H54 (cell line): ENCODE results near the gene ATF7IP2.
"Not testable (repeated sequence)": the region's sequence is repeated elsewhere in the genome, so short reads cannot be mapped to it uniquely, and the experiment has no call there.

ENCODE experiments used
- DNase-seq: peaks from one replicate; pipeline ENCODE4 v3.0.0; 2011; ENCODE audit warnings: low spot score, mixed read lengths; ENCODE audit not compliant: insufficient read length
- FAIRE-seq: peaks from 3 replicates; lab custom pipeline; 2011; peaks lifted over from hg19 to GRCh38; lab: Jason Lieb, UNC
- POLR2A ChIP-seq: IDR thresholded peaks from 2 replicates; pipeline ENCODE4 v1.6.1; 2011; ENCODE audit warnings: low read depth, mild to moderate bottlenecking, low read length

Gene ATF7IP2, protein sequence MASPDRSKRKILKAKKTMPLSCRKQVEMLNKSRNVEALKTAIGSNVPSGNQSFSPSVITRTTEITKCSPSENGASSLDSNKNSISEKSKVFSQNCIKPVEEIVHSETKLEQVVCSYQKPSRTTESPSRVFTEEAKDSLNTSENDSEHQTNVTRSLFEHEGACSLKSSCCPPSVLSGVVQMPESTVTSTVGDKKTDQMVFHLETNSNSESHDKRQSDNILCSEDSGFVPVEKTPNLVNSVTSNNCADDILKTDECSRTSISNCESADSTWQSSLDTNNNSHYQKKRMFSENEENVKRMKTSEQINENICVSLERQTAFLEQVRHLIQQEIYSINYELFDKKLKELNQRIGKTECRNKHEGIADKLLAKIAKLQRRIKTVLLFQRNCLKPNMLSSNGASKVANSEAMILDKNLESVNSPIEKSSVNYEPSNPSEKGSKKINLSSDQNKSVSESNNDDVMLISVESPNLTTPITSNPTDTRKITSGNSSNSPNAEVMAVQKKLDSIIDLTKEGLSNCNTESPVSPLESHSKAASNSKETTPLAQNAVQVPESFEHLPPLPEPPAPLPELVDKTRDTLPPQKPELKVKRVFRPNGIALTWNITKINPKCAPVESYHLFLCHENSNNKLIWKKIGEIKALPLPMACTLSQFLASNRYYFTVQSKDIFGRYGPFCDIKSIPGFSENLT

DNA sequence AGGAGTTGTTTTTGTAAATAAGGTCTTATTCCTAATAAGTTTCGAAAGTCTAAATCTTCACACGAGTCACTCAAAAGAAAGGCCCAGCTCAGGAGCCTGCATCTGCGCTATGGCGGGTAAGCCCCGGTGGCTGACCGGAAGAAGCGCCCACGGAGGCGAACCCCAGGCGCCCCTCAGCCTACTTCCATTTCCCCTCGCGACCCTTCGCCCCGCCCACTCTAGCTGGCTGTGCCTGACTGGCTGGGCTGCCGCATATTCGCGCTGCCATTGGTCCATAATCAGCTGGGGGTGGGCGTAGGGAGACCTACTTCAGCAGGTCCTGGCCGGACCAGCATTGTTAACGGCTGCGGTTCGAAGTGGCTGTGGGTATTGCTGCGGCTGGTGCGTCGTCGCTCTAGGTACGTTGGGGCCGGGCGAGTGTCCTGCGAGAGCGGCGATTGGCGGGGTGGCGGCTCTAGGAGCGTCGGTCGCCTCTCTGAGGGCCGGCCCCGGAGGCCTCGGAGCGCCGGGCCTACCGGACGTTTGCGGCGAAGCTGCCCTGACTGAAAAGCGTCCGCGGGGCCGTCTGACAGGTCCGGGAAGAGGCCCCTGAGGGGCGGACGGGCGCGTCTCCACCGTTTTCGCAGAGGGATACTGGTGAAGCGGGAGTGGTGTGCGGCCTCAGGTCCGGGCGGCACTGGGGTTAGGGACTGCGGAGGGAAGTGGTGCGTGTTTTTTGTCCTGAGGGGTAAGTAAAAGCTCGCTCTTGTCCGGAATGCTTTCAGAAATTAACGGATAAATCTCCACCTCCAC is at the start of gene ATF7IP2:
Gene ATF7IP2, plus strand, starts transcription at position 337 of the 792 bp plus-strand sequence. CDS start 44,560 bp downstream, outside the sequence.
- no peak for TF ChIP-seq POLR2A
- no peak for FAIRE-seq
- DNase-seq = no peak

DNA sequence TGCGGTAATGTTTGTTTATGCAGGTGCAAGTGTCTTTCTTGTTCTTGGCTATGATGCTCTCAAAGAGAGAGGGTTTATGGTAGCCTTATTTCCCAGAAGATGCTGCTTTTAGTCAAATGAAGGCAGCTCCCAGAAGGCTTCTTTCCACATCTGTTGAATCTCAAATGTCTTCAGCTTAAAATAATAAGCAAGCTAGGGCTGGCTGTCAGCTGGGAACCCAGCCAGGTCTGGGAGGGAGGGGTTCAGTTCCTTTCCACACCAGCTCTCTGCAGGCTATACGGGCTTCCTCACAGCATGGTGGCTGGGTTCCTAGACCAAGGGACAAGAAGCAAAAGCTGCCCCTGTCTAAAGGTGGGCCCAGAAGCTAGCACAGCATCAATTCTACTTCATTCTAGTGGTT is 47.4 kb upstream of the ATF7IP2 start:
- TF ChIP-seq POLR2A = no peak
- DNase-seq (no peak), FAIRE-seq (no peak)

DNA sequence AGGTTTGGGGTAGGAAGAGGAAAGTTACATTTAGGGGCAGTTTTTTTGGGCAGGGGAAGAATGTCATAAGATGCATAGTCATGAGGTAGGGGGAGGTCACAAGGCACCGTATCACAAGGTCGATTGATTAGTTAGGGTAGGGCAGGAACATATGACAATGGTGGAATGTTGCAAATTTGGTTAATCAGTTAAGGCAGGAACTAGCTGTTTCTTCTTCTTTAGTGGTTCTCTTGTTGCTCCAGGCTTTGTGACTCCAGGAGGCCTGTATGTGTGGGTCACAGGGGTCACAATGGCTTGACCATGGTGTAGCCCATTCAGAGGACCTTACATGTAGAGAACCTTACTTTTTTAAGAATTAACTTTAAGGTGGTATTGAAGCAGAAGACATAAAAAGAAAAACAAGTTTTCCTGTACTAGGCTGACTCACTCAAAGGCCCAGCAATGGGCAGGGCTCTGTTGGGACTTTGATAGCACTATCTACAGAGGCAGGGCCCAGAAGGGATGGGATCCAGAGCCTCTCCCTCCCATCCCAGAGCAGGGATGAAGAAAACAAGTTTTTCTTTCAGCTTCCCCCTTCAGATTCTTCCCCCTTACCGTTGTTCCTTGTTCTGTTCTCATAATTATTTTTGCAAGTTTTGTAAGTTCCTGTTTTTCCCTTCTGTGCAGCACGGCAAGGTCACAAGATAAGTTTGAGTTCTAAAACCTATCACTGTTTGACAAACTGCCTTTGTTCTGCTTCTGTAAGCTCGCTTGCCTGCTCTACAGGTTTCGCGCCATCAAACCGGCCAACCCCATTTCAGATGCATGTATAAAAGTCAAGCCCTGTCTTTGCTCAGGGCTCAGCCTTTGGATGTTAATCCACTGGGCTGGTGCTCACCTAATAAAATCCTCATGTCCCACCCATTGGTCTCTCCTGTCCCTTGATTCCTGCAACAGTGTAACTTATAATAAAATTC is 45.8 kb upstream of the ATF7IP2 start:
- TF ChIP-seq POLR2A = no peak
- FAIRE-seq (no peak), DNase-seq (no peak)

DNA sequence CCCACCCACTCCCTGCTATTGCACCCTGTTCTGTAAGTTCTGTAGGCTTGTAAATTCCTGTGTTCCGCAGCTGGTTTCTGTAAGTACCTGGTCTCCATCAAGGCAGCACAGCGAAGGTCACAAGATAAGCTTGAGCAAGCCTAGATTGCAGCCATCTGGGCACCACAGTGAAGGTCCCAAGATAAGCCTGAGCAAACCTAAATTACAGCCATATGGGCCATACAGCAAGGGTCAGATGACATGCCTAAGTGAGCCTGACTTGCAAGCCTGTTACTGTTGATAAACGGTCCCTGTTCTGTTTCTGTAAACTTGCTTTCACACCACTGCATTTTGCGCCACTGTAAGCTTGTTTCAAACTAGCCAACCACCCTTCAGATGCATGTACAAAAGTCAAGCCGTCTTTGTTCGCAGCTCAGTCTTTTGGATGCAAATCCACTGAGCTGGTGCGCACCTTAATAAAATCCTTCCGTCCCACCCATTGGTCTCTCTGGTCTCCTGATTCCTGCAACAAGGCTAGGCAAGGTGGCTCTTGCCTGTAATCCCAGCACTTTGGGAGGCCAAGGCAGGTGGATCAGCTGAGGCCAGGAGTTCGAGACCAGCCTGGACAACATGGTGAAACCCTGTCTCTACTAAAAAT is 42.6 kb upstream of the ATF7IP2 start:
- TF ChIP-seq POLR2A = no peak
- FAIRE-seq = no peak
- DNase-seq = no peak

DNA sequence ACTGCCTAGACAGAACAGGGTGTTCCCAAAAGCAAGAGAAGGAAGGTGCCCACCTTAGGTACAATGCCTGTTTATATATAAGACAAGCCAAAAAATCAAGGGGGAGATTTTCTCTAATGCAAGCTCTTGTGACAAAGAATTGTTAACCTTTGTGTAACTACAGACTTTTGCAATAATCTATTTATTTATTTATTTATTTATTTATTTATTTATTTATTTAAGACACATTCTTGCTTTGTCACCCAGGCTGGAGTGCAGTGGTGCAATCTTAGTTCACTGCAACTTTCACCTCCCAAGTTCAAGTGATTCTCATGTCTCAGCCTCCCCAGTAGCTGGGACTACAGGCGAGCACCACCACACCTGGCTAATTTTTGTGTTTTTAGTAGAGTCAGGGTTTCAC is 41.2 kb upstream of the ATF7IP2 start:
- FAIRE-seq, DNase-seq: not testable (repeated sequence)

DNA sequence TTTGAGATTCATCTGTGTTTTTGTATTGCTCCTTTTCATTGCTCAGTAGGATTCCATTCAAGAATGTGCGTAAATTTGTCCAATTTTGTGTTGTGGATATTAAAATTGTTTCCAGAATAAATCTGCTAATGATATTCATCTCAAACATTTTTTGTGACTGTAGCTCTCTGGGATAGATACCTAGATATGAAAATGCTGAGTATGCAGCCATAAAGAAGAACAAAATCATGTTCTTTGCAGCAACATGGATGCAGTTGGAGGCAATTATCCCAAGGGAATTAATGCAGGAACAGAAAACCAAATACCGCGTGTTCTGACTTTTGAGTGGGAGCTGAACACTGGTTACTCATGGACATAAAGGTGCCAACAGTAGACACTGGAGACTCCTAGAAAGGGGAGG is 40.2 kb upstream of the ATF7IP2 start:
- TF ChIP-seq POLR2A = no peak
- DNase-seq (no peak), FAIRE-seq (no peak)

DNA sequence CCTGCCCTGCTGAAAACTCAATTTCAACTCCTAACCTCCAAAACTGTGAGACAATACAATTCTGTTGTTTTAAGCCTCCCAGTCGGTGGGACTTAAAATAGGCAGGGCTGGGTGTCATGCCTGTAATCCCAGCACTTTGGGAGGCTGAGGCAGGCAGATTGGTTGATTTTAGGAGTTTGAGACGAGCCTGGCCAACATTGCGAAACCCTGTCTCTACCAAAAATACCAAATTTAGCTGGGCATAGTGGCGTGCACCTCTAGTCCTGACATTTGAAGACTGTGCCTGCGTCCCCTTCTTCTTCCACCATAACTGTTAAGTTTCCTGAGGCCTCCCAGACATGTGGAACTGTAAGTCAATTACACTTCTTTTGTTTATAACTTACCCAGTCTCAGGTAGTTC is 36.0 kb upstream of the ATF7IP2 start:
- TF ChIP-seq POLR2A = no peak
- DNase-seq (no peak), FAIRE-seq (no peak)

DNA sequence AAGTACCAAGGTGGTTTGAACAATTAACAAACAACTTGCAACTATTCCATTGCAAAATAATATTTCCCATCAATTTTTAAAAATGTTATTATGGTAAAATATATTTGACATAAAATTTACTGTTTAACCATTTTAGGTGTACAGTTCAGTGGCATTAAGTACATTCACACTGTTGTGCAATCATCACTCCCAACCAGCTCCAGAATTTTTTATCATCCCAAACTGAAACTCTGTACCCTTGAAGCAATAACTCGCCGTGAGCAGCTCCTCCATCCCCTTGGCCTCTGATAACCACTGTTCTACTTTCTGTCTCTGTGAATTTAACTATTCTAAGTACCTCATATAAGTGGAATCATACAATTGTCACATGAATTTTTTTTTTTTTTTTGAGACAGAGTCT is 33.6 kb upstream of the ATF7IP2 start:
- FAIRE-seq (no peak), DNase-seq (no peak)
- no peak for TF ChIP-seq POLR2A

DNA sequence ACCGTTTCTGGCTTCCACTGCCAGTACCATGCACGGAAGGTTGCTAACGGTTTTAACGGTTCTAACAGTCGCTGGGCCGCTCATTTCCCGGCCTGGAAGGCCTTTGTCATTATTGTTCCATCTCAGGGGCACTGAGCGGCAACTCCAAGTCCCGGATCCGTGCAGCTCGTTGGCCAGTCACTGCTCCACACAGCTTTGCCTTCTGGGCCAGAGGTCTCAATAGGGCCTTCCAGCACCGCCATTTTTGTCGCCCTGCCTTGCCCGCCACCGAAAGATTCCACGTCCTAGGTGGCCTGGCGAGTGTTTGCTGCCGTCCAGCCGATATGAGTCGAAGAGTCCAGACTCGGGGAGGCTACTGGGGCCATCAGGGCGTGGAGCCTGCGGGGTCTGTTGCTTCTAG is 30.3 kb upstream of the ATF7IP2 start:
- no peak for FAIRE-seq
- DNase-seq = no peak
- no peak for TF ChIP-seq POLR2A

DNA sequence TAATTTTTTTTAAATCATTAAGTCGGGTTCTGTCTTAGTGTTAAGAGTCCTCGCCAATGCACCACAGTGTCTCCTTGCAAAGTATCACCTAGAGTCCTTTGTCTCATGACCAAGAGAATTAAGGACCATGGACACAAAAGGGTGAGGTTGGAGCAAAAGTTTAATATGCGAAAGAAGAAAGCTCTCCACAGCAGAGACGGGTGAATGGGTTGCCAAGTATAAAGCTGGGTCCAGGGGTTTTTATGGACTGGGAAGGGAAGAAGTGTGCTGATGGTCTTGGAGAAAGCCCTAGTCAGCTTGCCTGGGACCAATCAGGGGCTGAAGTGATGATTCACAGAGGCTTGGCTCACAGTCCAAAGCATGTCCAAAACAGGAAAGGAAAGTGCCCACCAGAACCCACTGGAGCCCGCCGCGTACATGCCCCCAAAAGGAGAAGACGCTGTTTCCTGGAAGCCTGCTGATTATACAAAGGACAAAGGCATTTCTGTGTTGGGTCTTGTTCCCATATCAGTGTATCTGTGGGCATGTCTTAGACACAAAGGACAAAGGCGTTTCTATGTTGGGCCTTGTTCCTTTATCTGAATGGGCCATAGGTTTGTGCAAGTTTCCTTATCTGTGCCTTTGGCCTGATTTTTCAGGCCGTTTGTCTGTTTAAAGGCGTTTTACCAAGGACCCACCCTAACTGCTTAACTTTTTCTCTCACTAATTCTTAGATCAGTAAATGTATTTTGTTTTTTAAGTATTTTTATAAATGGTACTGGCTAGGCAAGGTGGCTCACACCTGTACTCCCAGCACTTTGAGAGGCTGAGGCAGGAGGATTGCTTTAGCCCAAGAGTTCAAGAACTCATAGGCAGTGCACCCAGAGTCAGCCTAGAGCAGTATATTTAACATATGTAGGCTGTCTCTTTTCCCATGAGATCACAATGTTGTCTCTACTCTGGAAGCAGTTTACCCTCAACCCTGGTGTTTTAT is 28.7 kb upstream of the ATF7IP2 start:
- FAIRE-seq = no peak
- no peak for TF ChIP-seq POLR2A
- DNase-seq = no peak

DNA sequence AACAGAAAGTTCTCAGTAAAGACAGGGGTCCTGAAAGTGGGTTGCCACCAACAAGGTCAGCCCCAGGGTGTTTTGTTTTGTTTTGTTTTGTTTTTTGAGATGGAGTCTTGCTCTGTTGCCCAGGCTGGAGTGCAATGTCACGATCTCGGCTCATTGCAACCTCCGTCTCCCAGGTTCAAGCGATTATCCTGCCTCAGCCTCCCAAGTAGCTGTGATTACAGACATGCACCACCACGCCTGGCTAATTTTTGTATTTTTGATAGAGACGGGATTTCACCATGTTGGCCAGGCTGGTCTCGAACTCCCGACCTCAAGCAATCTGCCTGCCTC is 24.1 kb upstream of the ATF7IP2 start:
- DNase-seq, FAIRE-seq: not testable (repeated sequence)
